HEK293 (cell line): Measurements from ENCODE around the gene COL19A1.
A peak's percentile ranks its signal among the peaks of the same experiment; 100 is the strongest.
"Not testable (repeated sequence)": the region's sequence is repeated elsewhere in the genome, so short reads cannot be mapped to it uniquely, and the experiment has no call there.

ENCODE experiments used
- CTCF ChIA-PET: fragments of 350-600 bp; formaldehyde crosslinking; extraction: SDS; loops from one replicate; lab custom pipeline; 2021; ENCODE audit warnings: antibody characterized with exemption; lab: Yijun Ruan, JAX
- POLR2A ChIA-PET: fragments of 300-600 bp; formaldehyde crosslinking; extraction: SDS; loops from one replicate; lab custom pipeline; 2020; ENCODE audit warnings: antibody characterized with exemption, inconsistent platforms; lab: Yijun Ruan, JAX
- H3K27ac ChIP-seq: fragments of 200-500 bp; sonication (Bioruptor generic); 2 replicates; pipeline ENCODE4 v1.5.1; 2014; ENCODE audit warnings: low read depth, low read length, control low read depth, inconsistent platforms; ENCODE audit errors: extremely low read depth
- H3K36me3 ChIP-seq, 2 experiments: fragments of 200-500 bp in 1 of 2; sonication (Bioruptor generic) in 1 of 2; 1 replicate in 1 of 2; 2 replicates in 1 of 2; pipeline ENCODE4 v1.5.1; 2014 to 2017; ENCODE audit warnings: inconsistent platforms in 2 of 2, low read length in 2 of 2; ENCODE audit not compliant: control insufficient read depth in 2 of 2, insufficient read depth in 1 of 2
- H3K4me1 ChIP-seq: fragments of 200-500 bp; sonication (Bioruptor generic); 2 replicates; pipeline ENCODE4 v1.5.1; 2014; ENCODE audit warnings: mild to moderate bottlenecking, low read length, inconsistent platforms; ENCODE audit not compliant: control insufficient read depth, insufficient read depth
- H3K4me3 ChIP-seq: 2 replicates; pipeline ENCODE4 v1.5.1; 2011; ENCODE audit warnings: low read depth, mild to moderate bottlenecking, control low read depth, low read length, moderate library complexity
- H3K9me3 ChIP-seq: fragments of 200-500 bp; sonication (Bioruptor generic); 2 replicates; pipeline ENCODE4 v1.5.1; 2014; ENCODE audit warnings: low read depth, low read length, inconsistent platforms; ENCODE audit not compliant: control insufficient read depth, insufficient read depth
- GLIS1 ChIP-seq: fragments of 450-650 bp; formaldehyde crosslinking; IDR thresholded peaks from 2 replicates; pipeline ENCODE4 v1.5.1; 2016; ENCODE audit warnings: missing biosample characterization, missing genetic modification characterization
- TRIM28 ChIP-seq: IDR thresholded peaks from 2 replicates; pipeline ENCODE4 v1.6.1; 2011; ENCODE audit warnings: low read length, control low read depth, borderline replicate concordance
- ZBTB1 ChIP-seq: fragments of 450-650 bp; formaldehyde crosslinking; IDR thresholded peaks from 2 replicates; pipeline ENCODE4 v1.5.1; 2016; ENCODE audit warnings: missing biosample characterization, missing genetic modification characterization
- ZFHX2 ChIP-seq: fragments of 450-650 bp; formaldehyde crosslinking; conservative IDR thresholded peaks from 2 replicates; pipeline ENCODE4 v1.5.1; 2016; ENCODE audit warnings: missing biosample characterization, missing genetic modification characterization
- ZFP69B ChIP-seq: fragments of 450-650 bp; formaldehyde crosslinking; IDR thresholded peaks from 2 replicates; pipeline ENCODE4 v1.5.1; 2016; ENCODE audit warnings: missing biosample characterization, missing genetic modification characterization
- ZNF311 ChIP-seq: fragments of 450-650 bp; formaldehyde crosslinking; IDR thresholded peaks from 2 replicates; pipeline ENCODE4 v1.5.1; 2017; ENCODE audit warnings: missing biosample characterization, missing genetic modification characterization, borderline replicate concordance
- ZNF366 ChIP-seq: fragments of 450-650 bp; formaldehyde crosslinking; conservative IDR thresholded peaks from 2 replicates; pipeline ENCODE4 v1.5.1; 2016; ENCODE audit warnings: missing biosample characterization, missing genetic modification characterization
- ZNF426 ChIP-seq: fragments of 450-650 bp; formaldehyde crosslinking; IDR thresholded peaks from 2 replicates; pipeline ENCODE4 v1.5.1; 2017; ENCODE audit warnings: missing biosample characterization, missing genetic modification characterization, mild to moderate bottlenecking, inconsistent platforms, moderate library complexity
- ZNF558 ChIP-seq: fragments of 450-650 bp; formaldehyde crosslinking; IDR thresholded peaks from 2 replicates; pipeline ENCODE4 v1.5.1; 2016; ENCODE audit warnings: missing biosample characterization, missing genetic modification characterization
- ZNF629 ChIP-seq: fragments of 450-650 bp; formaldehyde crosslinking; IDR thresholded peaks from 2 replicates; pipeline ENCODE4 v1.5.1; 2017; ENCODE audit warnings: missing biosample characterization, missing genetic modification characterization
- ZNF660 ChIP-seq: fragments of 450-650 bp; IDR thresholded peaks from 2 replicates; pipeline ENCODE4 v1.5.1; 2018; ENCODE audit warnings: missing biosample characterization, mild to moderate bottlenecking, missing genetic modification characterization
- ZNF664 ChIP-seq: fragments of 450-650 bp; formaldehyde crosslinking; IDR thresholded peaks from 2 replicates; pipeline ENCODE4 v1.5.1; 2016; ENCODE audit warnings: missing biosample characterization, missing genetic modification characterization
- ZNF701 ChIP-seq: fragments of 450-650 bp; formaldehyde crosslinking; IDR thresholded peaks from 2 replicates; pipeline ENCODE4 v1.5.1; 2016; ENCODE audit warnings: missing biosample characterization, missing genetic modification characterization
- ZNF707 ChIP-seq: fragments of 450-650 bp; formaldehyde crosslinking; IDR thresholded peaks from 2 replicates; pipeline ENCODE4 v1.5.1; 2016; ENCODE audit warnings: missing biosample characterization, missing genetic modification characterization
- ZNF777 ChIP-seq: fragments of 450-650 bp; formaldehyde crosslinking; IDR thresholded peaks from 2 replicates; pipeline ENCODE4 v1.5.1; 2017; ENCODE audit warnings: missing biosample characterization, missing genetic modification characterization, borderline replicate concordance
- ZSCAN18 ChIP-seq: fragments of 450-650 bp; formaldehyde crosslinking; IDR thresholded peaks from 2 replicates; pipeline ENCODE4 v1.5.1; 2016; ENCODE audit warnings: missing biosample characterization, missing genetic modification characterization
- TF ChIP-seq, protein P1 (sequence below): fragments of 450-650 bp; formaldehyde crosslinking; IDR thresholded peaks from 2 replicates; pipeline ENCODE4 v1.5.1; 2017; ENCODE audit warnings: missing biosample characterization, mild to moderate bottlenecking, missing genetic modification characterization, moderate library complexity
- TF ChIP-seq, protein P2 (sequence below): fragments of 450-650 bp; formaldehyde crosslinking; IDR thresholded peaks from 2 replicates; pipeline ENCODE4 v1.5.1; 2016; ENCODE audit warnings: missing biosample characterization, missing genetic modification characterization, low read depth

Gene COL19A1

DNA sequence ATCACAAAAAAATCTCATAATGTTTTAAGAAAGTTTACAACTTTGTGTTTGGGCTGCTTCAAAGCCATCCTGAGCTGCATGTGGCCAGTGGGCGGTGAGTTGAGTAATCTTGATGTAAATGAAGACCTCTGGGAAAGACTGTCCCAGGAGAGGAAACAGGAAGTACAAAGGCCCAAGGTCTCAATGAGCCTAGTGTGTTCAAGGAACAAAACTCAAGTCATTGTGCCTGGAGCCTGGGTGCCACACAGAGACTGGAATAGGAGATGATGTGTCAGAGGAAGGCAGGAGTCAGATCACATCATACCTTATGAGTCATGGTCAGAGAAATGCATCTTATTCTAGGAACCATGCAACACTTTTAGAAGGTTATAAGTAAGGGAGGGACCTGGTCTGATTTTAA is 51.5 kb downstream of the COL19A1 start (continued):
- TF ChIP-seq ZNF660 (tag by site-specific recombination) (peak; percentile 72; the same call in 1 of the 2 replicates), ZNF629 (tag by site-specific recombination) (peak; percentile 34; the same call in 1 of the 2 replicates), ZNF311 (tag by site-specific recombination) (no peak), TRIM28 (0 out of 2 replicates have a peak, but pooled peaks have one; percentile 17), GLIS1 (tag by site-specific recombination) (no peak)

DNA sequence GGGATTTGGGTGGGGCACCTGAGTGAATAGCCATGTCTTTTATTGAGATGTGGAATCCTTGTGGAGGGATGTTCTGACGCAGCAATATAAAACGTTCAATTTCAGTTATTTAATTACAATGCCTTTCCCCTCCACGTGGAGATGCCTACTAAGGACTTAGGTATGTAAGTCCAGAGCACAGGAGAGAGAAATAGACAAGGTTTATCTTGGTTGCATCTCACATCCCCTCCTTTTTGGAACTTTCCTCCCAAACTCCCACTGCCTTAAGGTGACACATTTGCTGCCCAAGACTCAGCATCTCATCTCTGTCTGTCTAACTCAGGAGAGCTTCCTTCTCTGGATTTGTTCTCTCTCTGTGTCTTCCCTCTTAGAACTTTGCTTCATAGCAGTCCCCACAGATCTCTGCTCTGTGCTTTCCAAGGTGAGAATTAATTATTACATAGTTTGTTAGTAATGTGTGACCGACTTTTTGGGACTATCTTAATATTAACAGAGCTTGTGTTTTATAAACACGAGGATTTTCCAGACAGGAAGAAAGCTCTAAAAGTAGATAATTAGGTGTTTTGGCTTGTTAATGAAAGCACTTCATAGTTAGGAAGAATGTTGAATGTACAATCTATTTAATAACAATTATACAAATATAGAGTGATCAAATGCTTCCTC is 52.6 kb downstream of the COL19A1 start:
- Histone ChIP-seq H3K36me3 (no peaks in the 10 kb centered on the region), H3K27ac (no peak overlapping the region), H3K9me3 (no peaks in the 10 kb centered on the region), H3K4me3 (no peak overlapping the region), H3K4me1 (peaks cover 3% of the 10 kb centered on the region; the same call in 1 of the 2 replicates)
- CTCF ChIA-PET, result interaction anchor here (0.5 to 1.1 kb wide), 2 partner anchors 84 to 247 kb away, joined by 3 read pairs; no protein-coding TSS in a partner anchor
- TF ChIP-seq ZNF558 (no peak), ZNF701 (tag by site-specific recombination) (no peak), ZBTB1 (tag by site-specific recombination) (no peak), ZNF777 (no peak), ZNF707 (tag by site-specific recombination) (no peak), ZNF426 (tag by site-specific recombination) (no peak), ZFP69B (tag by site-specific recombination) (no peak), ZNF366 (no peak), GLIS1 (tag by site-specific recombination) (no peak), ZSCAN18 (no peak), ZNF664 (tag by site-specific recombination) (no peak), ZFHX2 (tag by site-specific recombination) (no peak)
- TF ChIP-seq, protein P1, sequence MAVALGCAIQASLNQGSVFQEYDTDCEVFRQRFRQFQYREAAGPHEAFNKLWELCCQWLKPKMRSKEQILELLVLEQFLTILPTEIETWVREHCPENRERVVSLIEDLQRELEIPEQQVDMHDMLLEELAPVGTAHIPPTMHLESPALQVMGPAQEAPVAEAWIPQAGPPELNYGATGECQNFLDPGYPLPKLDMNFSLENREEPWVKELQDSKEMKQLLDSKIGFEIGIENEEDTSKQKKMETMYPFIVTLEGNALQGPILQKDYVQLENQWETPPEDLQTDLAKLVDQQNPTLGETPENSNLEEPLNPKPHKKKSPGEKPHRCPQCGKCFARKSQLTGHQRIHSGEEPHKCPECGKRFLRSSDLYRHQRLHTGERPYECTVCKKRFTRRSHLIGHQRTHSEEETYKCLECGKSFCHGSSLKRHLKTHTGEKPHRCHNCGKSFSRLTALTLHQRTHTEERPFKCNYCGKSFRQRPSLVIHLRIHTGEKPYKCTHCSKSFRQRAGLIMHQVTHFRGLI (tag by site-specific recombination), result no peak
- TF ChIP-seq, protein P2, sequence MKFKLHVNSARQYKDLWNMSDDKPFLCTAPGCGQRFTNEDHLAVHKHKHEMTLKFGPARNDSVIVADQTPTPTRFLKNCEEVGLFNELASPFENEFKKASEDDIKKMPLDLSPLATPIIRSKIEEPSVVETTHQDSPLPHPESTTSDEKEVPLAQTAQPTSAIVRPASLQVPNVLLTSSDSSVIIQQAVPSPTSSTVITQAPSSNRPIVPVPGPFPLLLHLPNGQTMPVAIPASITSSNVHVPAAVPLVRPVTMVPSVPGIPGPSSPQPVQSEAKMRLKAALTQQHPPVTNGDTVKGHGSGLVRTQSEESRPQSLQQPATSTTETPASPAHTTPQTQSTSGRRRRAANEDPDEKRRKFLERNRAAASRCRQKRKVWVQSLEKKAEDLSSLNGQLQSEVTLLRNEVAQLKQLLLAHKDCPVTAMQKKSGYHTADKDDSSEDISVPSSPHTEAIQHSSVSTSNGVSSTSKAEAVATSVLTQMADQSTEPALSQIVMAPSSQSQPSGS (tag by site-specific recombination), result no peak
- POLR2A ChIA-PET, result no interaction called here

GRCh38 chr6:69921066-69921465 is 54.7 kb downstream of the COL19A1 start:
- H3K27ac ChIP-seq, H3K9me3 ChIP-seq, CTCF ChIA-PET, H3K36me3 ChIP-seq, H3K4me3 ChIP-seq, H3K4me1 ChIP-seq, POLR2A ChIA-PET: not testable (repeated sequence)
